HG03159 (cell line): ENCODE measurements around the gene OXLD1.

Source experiments
- ATAC-seq: cut with Tn5 transposase; IDR thresholded peaks from one replicate; pipeline ENCODE4 v1.9.1; 2021; ENCODE audit warnings: mild to moderate bottlenecking, moderate library complexity; ENCODE audit not compliant: unreplicated experiment

The OXLD1 gene

DNA sequence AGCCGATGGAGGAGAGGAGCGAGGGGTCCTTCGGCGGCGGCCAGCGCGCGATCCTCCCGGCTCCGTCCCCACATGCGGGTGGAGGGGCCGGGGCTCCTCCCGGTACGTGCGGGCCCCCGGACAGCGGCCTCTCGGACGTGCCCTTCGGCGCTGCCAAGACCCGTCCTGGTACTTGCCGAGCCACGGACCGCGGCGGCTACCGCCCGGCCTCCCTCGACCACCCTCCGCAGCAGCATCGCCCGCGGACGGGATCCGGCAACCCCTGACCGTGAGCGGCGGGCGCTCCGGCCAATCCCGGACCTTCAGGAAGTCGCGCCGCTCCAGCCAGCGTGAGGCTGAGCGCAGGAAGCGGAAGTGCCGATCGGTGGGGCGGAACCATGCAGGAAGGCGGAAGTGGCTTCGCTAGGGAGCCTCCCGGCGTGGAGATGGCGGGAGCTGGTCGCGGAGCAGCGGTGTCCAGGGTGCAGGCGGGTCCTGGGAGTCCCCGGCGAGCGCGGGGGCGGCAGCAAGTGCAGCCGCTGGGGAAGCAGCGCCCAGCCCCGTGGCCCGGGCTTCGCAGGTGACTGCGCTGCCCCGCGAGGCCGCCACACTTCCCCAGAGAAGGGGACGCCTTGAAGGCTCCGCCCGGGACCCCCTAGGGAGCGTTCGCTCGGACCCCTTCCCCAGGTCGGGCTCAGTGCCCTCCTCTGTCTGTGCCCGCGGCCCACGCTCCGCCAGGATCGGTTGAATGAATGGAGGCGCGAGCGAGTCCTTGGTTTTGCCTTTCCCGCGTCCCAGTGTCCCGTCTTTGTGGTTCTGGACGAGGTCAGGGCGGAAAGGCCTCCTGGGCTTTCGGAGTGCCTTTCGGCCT, at the start of gene OXLD1, which contains the start of gene CCDC137:
TSS of gene OXLD1 (minus strand) at position 264 of the 850 bp plus-strand sequence. CDS start at position 236, 28 bp downstream.
TSS of gene CCDC137 (plus strand) at position 396 of the 850 bp plus-strand sequence. CDS start at position 426, 30 bp downstream.
- peak; percentile 90 for ATAC-seq

DNA sequence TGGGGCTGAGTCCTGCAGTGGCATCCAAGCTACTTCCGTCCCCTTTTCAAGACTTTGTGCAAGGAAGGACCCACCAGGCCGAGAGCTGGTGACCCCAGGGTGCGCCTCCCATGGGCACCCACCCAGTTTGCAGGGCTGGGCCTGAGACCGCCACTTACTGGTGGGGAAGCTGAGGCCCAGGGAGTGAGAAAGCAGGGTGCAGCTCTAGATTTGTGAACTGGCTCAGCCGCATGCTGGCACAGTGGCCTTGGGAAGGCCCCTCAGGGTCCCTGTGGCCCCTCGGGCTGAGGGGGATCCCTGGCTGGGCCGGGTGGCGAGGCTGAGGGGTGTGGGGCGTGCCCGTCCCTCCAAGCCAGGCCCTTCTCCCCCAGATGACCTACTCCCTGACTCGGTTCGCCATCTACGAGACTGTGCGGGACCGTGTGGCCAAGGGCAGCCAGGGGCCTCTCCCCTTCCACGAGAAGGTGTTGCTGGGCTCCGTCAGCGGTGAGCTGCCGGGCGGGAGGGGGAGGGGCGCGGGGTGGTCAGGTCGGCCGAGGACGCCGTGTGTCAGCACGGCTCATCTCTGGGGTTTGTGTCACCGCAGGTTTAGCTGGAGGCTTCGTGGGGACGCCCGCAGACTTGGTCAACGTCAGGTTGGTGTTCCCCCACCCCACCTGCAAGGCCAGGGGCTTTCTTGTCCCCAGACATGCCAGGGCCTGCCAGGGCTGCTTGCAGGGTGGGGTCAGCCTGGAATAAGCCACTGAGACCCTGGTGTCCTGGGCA, 48.9 kb upstream of the OXLD1 start:
- ATAC-seq: no peak

DNA sequence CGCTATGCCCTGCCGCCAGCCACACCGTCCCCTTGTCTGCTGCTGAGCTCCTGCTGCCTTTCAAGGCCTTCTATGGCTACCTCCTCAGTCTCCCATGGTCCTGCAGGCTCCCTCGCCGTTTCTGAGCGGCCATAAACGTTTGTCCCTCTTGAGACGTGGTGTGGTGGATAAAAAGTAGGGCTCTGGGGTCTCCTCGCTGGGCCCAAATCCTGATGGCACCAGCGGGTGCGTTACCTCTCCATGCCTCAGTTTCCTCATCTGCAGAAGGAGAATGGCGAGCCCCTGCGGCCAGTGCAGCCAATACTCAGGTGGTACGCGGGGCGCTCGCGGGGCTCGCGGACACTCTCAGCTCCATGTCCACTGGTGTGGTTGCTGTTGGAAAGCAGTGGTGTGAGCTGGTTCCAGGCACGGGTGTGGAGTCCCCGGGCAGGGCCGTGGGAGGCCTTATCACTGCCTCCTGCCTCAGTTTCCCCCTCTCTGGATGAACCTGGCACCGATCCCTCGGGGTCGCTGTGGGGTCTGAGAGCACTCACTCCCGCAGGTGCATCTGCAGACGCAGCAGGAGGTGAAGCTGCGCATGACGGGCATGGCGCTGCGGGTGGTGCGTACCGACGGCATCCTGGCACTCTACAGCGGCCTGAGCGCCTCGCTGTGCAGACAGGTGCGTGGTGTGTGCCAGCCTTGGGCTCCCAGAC, 48.2 kb upstream of the OXLD1 start:
- ATAC-seq: no peak

DNA sequence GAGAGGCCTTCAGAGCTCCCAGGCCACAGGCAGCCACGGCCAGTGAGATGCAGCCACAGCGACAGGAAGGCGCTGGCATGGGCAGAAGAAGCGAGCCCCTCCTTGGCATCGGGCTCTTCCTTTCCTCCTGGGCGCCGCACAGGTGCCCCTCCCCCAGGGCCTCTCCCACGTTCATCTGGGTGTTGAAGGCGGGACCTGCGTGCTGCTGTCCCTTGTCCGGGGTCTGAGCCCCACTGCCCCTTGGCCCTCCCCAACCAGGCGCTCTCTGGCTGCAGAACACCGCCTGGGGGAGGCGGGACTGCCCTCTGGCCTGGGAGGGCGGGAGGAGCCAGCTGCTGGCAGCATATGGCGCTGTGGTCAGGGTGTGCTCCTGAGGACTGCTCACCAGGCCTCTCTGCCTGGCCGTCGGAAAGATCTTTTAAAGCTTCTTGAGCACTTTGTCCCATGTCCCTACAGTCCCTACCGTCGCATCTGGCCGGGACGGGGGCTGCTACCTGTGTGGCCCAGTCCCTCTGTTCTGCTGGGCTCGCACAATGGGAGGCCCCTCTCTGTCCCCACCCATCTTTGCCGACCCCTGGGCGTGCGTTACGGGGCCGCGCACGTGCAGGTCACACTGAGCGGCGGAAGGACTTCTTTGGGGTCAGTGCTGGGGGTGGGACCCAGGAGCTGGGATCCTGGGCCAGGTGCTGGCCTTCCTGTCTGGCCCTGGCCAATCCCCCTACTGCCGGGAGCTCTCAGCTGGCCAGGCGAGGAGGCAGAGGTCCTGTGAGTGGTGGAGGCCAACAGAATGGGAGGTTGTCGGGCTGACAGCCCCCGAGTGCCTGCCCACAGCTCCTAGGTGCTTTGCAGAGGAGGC, 47.4 kb upstream of the OXLD1 start:
- no peak for ATAC-seq

DNA sequence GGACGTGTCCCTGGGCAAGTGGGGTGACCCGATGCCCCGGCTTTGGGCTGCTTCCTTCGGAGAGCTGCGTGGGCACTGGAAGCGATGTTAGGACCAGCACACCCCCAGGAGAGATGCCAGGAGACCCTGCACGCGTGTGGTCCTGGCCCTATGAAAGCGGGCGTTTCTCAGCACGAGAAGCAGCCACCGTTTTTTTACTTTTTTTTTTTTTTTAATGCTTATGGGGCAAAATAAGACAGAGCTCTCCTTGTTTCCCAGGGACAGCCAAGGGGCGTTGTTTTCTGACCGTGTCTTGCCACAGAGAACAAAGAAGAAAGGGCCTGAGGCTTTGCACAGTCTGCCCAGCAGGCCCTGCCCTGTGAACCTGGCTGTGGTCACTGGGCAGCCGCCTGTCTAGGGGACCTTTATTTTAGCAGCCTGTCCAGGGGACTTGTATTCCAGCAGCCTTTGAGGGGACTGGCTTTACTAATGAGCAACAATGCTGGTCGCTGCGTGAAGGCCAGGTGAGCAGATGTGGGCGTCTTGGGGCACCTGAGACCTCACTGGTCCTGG, 46.7 kb upstream of the OXLD1 start:
- no peak for ATAC-seq

DNA sequence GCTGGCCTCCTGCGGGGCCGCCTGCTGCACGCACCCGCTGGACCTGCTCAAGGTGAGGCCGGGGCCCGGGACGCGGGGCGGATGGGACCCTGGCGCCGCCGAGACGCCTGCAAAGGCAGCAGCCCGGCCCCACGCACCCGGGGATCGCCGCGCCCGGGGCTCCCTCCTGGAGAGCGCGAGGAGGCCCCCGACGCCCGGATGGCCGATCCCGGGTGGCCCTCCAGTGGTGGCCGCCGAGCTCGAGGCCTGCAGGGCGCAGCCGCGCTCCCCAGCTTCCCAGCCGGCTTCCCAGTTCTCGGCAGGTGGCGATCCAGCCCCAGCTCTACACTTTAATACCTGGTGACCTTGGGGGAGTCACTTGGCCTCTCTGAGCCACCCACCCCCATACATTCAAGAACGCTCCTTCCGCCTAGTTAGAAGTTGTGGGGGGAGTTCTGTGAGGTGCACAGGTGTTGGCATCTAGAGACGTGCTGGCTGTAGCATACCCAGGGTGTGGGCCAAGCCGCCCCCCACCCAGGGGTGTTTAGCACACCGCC, 46.1 kb upstream of the OXLD1 start:
- peak; percentile 10 for ATAC-seq

DNA sequence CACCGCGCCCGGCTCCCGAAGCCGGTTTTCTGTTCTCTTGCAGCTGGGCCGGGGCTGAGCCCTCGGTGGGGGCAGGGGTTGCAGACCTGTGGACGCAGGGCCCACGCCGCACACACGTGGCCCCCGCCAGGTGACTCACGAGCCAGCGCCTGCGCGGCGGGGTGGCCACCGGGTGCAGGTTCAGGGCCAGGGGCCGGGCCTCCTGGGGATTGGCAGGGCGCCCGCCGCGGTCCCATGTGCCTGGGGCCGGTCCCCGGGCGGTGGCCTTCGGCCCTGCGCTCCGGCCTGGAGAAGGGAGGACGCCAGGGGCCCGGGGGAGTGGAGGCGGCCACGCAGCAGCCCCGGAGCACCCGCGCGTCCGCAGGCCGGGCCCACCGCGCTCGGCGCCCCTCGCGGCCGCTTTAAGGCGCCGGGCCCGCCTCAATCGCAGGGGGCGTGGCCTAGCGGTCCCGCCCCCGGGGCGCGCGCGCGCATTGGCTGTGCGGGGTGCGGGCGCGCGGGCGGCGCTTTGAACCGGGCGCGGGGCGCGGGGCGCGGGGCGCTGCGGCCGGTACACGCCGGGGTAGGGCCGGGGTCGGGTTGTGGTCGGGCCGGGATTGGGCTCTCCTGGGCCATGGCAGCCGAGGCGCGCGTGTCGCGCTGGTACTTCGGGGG, 45.5 kb upstream of the OXLD1 start, which contains the start of gene SLC25A10:
TSS of gene SLC25A10 (plus strand) at position 471 of the 654 bp plus-strand sequence. CDS start at position 614, 143 bp downstream.
- ATAC-seq: peak; percentile 69

DNA sequence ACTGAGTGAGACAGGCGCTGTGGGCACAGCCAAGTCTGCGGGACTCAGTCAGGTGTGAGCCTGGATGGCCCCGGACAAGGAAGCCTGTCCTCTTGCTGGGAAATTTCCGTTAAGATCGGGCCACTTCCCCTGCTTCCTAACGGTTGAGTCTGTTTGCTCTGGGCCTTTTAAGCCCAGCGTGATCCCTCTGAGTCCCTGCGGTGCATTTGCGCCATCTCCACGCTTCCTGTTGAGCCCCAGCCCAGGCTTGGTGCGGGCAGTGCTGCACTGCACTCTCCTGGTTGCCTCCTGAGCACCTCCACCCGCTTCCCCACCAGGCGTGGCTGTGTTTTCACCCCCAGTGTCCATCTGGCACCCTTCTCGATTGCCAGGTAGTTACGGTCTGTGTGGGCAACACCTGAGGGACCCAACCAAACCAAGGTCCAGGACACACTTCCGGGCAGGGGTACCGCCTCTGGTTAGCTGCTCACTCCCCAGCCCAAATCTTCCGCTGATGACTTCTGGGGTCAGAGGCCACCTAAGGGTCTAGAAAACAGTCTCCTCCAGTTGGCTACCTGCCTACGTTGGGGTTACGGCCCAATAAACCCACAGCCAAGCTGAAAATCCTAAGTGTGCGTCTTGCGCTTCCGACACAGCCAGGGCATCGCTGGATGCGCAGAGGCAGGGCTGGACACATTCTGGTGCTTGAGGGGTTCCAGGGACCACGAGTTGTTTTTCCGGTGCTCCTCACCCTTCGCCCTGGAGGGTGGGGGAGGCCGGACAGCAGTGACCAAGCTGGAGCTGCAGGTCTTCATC, 44.3 kb upstream of the OXLD1 start:
- ATAC-seq: no peak

DNA sequence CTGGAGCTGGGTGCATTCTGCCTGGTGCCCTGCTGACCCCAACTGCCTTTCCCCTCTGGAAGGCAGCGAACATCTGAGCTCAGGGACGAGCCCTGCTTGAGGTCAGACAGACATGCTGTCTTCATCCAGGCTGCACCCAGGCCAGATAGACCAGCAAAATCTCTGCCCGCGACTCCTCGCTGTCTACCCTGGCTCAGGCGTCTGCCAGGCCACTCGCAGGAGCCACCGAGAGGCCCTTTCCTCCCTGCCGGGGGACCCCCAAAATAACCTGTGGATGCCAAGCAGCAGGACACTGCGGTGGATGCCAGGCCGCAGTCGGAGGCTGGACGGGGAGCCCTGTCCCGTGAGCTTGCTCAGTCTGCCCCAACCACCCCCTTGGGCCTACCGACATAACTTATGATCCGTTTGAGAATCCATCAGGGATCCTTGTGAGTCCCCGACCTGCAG, 42.4 kb upstream of the OXLD1 start:
- no peak for ATAC-seq

DNA sequence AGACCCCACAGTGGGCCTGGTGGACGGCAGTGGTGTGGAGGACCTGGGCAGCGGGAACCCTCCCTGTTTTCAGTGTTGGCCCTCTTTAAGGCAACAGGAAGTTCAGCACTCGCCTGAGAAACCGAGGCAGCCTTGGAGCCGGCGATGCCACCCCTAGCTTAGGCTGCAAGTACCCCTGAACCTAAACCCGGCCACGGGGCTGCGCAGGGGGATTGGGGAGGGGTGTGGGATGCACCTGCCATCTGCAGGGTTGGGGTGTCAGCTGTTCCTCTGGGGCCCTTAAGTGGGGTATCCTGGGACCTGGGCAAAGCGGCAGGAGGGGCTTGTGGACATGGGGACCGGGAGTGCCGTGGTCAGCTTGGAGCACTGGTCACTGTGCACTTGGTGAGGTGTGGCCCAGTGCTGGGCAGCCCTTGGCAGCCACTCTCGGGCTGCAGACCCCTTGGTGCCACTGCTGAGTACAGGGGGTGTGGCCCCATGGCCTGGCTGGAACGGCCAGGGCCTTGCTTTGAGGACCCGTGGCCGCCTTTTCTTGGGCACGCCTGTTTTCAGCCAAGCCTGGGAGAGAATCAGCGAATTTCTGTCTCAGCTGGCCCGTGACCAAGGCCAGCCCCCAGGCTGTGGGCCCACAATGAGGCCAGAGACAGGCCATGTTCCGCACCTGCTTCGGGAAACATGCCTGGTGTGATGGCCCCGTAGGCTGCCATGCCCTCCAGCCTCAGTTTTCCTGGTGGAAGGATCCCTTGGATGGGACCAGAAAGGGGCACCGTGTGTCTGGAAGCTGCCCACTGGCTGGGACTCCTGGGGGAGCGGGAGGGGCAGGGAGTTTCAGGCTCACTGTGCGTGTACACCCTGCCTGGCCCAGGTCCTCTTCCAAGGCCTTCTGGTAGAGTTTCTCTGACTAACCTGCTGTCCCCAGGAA, 41.6 kb upstream of the OXLD1 start:
- no peak for ATAC-seq

DNA sequence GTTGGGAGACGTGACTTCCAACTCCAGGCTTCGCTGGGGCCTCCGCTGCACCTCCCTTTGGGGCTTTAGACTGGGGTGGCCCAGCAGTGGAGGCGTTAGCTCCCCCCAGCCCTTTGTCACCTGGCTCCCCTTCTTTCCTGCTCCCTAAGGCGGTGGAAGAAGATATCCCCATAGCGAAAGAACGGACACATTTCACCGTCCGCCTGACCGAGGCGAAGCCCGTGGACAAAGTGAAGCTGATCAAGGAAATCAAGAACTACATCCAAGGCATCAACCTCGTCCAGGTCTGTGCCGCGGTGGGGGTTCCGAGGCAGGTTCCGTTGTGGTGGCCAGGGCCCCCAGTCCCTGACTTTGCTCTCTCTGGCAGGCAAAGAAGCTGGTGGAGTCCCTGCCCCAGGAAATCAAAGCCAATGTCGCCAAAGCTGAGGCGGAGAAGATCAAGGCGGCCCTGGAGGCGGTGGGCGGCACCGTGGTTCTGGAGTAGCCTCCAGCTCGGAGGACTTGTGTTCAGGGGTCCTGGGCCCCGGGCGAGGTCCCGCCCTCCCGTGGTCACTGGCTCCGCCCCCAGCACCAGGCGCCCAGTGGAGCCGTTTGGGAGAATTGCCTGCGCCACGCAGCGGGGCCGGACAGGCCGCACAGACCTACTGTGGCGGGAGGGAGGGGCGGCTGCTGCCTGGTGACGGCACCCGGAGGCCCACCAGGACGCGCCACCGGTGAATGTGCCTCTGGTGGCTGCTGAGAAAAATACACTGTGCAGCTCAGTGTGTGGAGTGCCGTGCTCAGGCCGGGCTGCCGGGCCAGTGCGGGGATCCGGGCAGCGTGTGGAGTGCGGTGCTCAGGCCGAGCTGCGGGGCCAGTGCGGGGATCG, 40.6 kb upstream of the OXLD1 start:
- no peak for ATAC-seq

DNA sequence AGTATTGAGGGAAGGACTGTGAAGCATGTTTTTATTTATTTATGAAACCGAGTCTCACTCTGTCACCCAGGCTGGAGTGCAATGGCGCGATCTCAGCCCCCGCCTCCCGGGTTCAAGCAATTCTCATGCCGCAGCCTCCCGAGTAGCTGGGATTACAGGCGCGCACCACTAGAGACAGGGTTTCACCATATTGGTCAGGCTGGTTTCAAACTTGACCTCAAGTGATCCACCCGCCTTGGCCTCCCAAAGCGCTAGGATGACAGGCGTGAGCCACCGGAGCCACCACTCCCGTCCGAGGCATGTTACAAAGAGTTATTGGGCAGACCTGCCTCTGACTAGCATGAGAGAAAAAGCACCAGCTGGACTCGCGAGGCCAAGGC, 39.8 kb upstream of the OXLD1 start:
- ATAC-seq: no peak

DNA sequence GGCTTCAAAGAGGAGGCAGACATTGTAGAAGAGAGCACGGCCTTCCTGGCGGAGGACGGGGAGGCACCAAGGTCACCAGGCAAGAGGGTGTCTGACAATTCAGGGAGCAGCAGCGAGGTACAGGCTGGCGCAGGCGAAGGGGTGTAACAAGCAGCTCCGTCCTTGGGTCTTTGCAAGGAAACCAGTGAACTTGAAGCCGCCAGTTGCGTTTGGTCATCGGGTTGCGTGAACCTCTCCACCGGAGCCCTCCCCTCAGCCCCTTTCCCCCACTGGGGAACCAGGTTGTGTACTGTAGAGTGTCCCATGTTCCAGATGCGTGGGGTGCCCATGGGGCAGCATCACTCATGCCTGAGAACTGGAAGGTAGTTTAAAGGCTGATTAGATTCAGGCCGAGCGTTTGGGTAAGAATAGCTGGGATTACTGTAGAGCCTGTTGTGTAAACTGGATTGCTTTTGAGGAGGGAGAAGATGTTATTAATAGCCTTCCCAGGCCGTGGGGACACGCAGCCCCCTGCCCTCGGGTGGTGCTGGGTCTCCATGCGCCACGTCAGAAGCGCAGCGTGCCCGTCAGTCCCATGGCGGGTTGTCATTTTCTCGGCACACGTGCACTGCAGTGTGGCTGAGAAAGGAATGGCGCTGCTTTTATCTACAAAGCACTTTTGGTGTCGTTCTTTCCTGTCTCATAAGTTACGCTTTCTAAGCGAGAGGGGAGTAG, 39.3 kb upstream of the OXLD1 start:
- ATAC-seq: no peak

DNA sequence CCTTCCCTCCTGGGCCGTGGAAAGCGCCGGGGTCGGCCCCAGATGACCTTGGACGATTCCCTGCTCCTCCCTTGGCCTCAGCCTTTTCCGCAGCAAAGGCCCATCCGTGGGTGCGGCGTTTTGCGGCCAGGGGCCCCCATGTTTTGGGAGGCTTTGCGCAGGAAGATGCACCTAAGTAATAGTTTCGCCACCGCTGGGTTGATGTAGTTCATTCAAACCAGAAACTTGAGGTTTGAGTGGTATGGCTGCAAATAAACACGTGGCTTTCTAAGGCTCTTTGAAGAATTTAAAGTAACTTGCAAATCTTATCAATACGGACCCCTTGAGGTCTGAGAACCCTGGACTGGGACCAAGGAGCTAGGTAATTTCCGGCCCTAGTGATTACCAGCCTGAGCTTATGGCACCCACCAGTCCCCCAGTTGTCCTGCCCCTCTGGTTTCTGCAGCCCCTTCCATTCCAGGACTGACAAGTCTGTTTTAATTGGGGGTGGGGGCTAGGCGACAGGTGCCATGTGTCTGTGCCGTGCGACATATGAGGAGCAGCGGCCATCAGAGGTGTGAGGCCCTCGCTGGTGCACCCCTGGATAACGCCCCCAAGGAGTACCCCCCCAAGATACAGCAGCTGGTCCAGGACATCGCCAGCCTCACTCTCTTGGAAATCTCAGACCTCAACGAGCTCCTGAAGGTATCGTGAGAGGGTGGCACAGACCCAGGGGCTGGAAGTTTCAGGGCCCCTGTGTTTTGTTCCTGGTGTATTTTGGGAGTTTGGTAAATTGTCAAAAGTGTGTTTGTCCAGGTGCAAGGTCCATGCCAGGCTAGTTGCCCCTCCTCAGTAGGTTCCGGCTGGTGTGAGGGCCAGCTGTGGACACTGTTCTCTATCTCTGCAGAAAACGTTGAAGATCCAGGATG, 37.6 kb upstream of the OXLD1 start:
- ATAC-seq: no peak
